GM19023 (cell line): ENCODE data around the gene CORIN.
"Not testable (repeated sequence)": the region's sequence is repeated elsewhere in the genome, so short reads cannot be mapped to it uniquely, and the experiment has no call there.

ENCODE experiments used
- ATAC-seq: cut with Tn5 transposase; IDR thresholded peaks from one replicate; pipeline ENCODE4 v1.9.1; 2021; ENCODE audit warnings: mild to moderate bottlenecking, moderate library complexity; ENCODE audit not compliant: unreplicated experiment

CORIN gene

GRCh38 chr4:47771020-47771419 lies 66.8 kb downstream of the CORIN start:
- ATAC-seq = no peak

DNA sequence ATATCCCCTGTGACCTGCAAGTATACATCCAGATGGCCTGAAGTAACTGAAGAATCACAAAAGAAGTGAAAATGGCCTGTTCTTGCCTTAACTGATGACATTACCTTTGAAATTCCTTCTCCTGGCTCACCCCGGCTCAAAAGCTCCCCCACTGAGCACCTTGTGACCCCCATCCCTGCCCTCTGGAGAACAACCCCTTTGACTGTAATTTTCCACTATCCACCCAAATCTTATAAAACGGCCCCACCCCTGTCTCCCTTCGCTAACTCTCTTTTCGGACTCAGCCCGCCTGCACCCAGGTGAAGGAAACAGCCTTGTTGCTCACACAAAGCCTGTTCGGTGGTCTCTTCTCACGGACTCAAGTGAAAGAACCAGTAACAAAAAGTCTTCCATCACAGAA lies 69.9 kb downstream of the CORIN start:
- ATAC-seq = not testable (repeated sequence)

DNA sequence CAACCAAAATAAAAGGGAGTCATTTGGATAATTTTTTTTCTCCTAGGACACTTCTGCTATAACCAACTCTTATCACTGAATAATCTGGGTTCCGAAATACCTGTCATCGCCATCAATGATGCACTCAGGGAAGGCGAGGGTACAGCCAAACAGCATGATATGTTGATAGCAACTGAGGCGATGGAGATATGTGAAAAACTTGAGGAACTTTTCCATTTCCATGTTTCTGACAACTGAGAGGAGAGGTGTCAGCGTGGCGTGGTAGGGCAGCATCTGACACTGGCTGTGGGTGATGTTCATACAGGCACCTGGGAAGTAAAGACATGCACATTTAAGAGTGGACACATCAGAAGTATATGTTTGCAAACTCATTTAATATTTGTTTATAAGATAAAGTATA lies 74.6 kb downstream of the CORIN start:
- ATAC-seq = no peak

- ATAC-seq = no peak
These were observed 75.2 kb downstream of the CORIN start for GRCh38 chr4:47762376-47763266.

- not testable (repeated sequence) for ATAC-seq
These were observed 84.6 kb downstream of the CORIN start for GRCh38 chr4:47753316-47753715.

DNA sequence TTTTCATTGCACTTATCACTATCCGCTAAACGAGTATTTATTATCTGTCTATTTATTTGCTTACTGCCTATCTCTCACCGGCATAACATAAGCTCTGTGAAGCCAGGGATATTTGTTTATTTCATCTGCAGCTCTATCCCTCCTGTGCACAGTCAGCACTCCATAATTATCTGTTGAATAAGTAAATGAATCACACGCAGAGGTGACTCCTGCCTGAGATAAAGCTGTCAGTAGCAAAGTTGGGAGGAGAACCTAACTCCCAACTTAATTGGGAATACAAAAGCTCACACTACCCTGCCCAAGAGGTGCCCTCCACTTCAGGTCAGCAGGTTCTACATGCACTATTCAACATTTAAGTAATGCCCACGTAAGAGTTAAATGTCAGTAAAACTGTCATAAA lies 85.7 kb downstream of the CORIN start:
- ATAC-seq = no peak

- no peak for ATAC-seq
These were observed 87.1 kb downstream of the CORIN start for GRCh38 chr4:47750788-47751187.

GRCh38 chr4:47749858-47750257 lies 88.0 kb downstream of the CORIN start:
- ATAC-seq = no peak

GRCh38 chr4:47749060-47749459 lies 88.8 kb downstream of the CORIN start:
- no peak for ATAC-seq

GRCh38 chr4:47747846-47748494 lies 89.9 kb downstream of the CORIN start:
- ATAC-seq = no peak

GRCh38 chr4:47747211-47747610 lies 90.7 kb downstream of the CORIN start:
- no peak for ATAC-seq

DNA sequence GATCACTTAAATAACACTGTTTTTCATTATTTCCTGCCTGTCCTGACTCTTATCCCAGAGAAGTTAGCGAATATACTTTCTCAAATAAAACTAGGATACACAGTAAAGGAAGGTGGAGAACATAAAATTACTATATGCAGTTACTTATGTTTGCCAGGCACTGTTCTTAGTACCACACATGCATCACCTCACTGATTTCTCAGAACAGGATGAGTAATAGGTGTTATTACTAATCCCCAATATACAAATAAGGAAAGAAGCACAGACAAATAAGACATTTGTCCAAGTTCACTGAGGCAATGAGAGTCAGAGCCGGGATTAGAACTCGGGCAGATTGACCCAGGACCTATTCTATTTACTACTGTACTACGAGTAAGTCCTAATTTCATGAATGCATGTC lies 91.7 kb downstream of the CORIN start:
- ATAC-seq = no peak

GRCh38 chr4:47744843-47745382 lies 93.0 kb downstream of the CORIN start:
- ATAC-seq = no peak

GRCh38 chr4:47744253-47744652 lies 93.6 kb downstream of the CORIN start:
- ATAC-seq = no peak

DNA sequence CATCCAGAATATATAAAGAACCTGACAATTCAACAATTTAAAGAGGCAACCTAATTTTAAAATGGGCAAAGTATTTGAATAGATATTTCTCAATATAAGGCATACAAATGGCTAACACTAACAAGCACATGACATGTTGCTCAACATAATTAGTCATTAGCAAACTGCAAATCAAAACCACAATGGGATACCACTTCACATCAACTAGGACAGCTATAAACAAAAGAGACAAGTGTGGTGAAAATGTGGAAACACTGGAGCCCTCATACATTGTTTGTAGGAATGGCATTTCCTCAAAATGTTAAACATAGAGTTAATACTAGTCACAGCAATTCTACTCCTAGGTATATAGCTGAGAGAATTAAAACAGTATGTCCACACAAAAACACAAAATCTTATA lies 96.7 kb downstream of the CORIN start:
- ATAC-seq = no peak

DNA sequence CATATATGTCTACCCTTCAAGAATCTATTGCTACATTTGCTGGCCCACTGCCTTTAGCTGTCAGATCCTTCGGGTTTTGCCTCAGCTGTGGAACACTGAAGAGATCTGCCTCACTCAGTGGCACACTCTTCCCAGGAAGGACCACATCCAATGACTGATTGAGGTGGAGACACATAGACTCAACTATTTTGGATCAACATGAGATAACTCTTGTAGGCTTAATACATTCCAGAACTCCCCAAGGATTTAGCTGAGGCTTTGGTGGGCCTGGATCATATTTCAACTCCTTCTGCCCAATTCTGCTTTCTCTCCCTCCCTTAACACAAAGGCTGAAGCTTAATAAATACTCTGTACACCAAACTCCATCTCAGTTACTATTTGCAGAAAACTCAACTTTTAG lies 100.5 kb downstream of the CORIN start:
- no peak for ATAC-seq

DNA sequence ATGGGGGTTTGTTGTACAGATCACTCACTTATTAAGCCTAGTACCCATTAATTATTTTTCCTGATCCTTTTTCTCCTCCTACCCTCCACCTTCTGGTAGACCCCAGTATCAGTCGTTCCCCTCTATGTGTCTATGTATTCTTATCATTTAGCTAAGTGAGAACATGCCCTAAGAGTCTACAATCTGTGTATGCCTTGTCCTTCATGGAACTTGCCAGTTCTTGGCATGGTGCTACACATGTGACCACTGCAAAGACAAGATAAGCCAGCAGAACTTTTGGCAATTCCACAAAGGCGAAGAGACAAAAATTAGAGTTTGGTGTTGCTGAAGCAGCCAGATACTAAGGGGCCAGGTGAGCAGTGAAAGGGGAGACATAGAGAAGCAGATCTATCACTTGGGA lies 101.3 kb downstream of the CORIN start:
- ATAC-seq = no peak

DNA sequence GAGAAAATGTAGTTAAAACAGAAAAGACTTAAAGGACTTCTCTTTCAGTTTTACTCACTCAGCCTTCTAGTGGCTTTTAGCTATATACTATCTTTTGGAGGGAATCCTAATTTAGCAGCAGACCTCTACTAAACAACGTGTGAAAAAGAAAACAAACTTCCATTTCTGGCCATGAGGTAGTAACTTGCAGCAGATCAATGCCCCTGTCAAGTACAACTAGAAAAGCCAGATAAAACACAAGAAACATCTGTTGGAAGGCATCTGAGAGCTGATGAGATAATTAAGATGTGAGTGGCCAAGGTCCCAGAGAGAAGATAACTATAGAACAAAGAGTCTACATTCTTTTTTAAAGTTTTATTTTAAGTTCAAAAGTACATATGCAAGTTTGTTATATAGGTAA lies 101.7 kb downstream of the CORIN start:
- no peak for ATAC-seq

GRCh38 chr4:47733302-47734175 lies 104.3 kb downstream of the CORIN start:
- ATAC-seq = no peak

GRCh38 chr4:47731182-47731581 lies 106.7 kb downstream of the CORIN start:
- ATAC-seq = no peak

GRCh38 chr4:47729131-47729680 lies 108.7 kb downstream of the CORIN start:
- no peak for ATAC-seq
